ENCODE results near the gene TNFRSF1B.

Gene TNFRSF1B

DNA sequence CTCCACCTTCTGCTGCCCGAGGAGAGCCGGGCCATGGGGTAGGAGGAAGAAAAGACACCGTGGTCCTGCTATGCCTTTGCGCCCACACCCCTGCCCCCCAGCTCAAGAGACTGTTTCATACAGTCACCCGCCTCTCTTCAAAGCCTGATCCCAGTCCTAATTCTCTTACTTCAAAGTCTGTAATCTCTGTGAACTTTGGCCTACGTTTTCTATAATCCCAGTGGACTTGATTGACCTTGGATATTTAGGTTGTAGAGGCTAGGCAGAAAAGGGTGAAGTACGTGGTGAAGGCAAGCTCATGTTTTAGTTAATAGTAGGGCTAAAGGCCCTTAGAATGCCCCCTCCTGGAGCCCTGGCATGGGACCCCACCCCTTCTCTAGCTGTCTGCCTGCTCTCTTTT, 91.5 kb downstream of the TNFRSF1B start:
- H3K27ac ChIP-seq (ENCODE audit: low read length) = no peak overlapping the region
- no peaks in the 10 kb centered on the region for H3K4me1 ChIP-seq (ENCODE audit: low read length)
- no peak overlapping the region for H3K9ac ChIP-seq (ENCODE audit: low read length)
- no peak for DNase-seq
- TF ChIP-seq EZH2phosphoT487 (IDR thresholded peaks at IDR 0.05; ENCODE audit: low read length) (no peak), EZH2 (optimal IDR thresholded peaks at IDR 0.05; ENCODE audit: low read depth, low read length) (no peak)
- TF ChIP-seq, protein P1, sequence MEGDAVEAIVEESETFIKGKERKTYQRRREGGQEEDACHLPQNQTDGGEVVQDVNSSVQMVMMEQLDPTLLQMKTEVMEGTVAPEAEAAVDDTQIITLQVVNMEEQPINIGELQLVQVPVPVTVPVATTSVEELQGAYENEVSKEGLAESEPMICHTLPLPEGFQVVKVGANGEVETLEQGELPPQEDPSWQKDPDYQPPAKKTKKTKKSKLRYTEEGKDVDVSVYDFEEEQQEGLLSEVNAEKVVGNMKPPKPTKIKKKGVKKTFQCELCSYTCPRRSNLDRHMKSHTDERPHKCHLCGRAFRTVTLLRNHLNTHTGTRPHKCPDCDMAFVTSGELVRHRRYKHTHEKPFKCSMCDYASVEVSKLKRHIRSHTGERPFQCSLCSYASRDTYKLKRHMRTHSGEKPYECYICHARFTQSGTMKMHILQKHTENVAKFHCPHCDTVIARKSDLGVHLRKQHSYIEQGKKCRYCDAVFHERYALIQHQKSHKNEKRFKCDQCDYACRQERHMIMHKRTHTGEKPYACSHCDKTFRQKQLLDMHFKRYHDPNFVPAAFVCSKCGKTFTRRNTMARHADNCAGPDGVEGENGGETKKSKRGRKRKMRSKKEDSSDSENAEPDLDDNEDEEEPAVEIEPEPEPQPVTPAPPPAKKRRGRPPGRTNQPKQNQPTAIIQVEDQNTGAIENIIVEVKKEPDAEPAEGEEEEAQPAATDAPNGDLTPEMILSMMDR (IDR thresholded peaks at IDR 0.05; ENCODE audit: low read length) = no peak
- no peaks in the 10 kb centered on the region for H3K79me2 ChIP-seq (ENCODE audit: low read length)
- H3K9me3 ChIP-seq (replicated peaks; ENCODE audit: insufficient read depth, low read length) = no peaks in the 10 kb centered on the region
- no peaks in the 10 kb centered on the region for H3F3A ChIP-seq (ENCODE audit: insufficient read depth, low read length)
- H3K36me3 ChIP-seq (replicated peaks; ENCODE audit: insufficient read depth, low read length) = no peaks in the 10 kb centered on the region
- H3K4me3 ChIP-seq (ENCODE audit: low read length) = no peak overlapping the region
- no peak overlapping the region for H2AFZ ChIP-seq (ENCODE audit: low read length)
- H3K4me2 ChIP-seq (ENCODE audit: low read depth, low read length) = no peak overlapping the region
- H3K9me2 ChIP-seq (replicated peaks; ENCODE audit: insufficient read depth, low read length) = no peaks in the 10 kb centered on the region
- H4K20me1 ChIP-seq (ENCODE audit: insufficient read depth, low read length) = no peaks in the 10 kb centered on the region
- no peaks in the 10 kb centered on the region for H3K27me3 ChIP-seq (replicated peaks; ENCODE audit: insufficient read depth, low read length)
